ENCODE data around the gene STING1.
"Not testable (repeated sequence)": the region's sequence is repeated elsewhere in the genome, so short reads cannot be mapped to it uniquely, and the experiment has no call there.

GRCh38 chr5:139525586-139526308 is 43.2 kb upstream of the STING1 start:
- TF ChIP-seq, protein P1, sequence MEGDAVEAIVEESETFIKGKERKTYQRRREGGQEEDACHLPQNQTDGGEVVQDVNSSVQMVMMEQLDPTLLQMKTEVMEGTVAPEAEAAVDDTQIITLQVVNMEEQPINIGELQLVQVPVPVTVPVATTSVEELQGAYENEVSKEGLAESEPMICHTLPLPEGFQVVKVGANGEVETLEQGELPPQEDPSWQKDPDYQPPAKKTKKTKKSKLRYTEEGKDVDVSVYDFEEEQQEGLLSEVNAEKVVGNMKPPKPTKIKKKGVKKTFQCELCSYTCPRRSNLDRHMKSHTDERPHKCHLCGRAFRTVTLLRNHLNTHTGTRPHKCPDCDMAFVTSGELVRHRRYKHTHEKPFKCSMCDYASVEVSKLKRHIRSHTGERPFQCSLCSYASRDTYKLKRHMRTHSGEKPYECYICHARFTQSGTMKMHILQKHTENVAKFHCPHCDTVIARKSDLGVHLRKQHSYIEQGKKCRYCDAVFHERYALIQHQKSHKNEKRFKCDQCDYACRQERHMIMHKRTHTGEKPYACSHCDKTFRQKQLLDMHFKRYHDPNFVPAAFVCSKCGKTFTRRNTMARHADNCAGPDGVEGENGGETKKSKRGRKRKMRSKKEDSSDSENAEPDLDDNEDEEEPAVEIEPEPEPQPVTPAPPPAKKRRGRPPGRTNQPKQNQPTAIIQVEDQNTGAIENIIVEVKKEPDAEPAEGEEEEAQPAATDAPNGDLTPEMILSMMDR (IDR thresholded peaks at IDR 0.05; ENCODE audit: poor library complexity, severe bottlenecking), result not testable (repeated sequence)
- not testable (repeated sequence) for TF ChIP-seq POLR2AphosphoS5 (IDR thresholded peaks at IDR 0.05); EZH2 (IDR thresholded peaks at IDR 0.05; ENCODE audit: borderline replicate concordance, insufficient read depth, low read length, poor library complexity, severe bottlenecking); TAF1 (IDR thresholded peaks at IDR 0.05; ENCODE audit: low read depth)
- TF ChIP-seq, protein P2, sequence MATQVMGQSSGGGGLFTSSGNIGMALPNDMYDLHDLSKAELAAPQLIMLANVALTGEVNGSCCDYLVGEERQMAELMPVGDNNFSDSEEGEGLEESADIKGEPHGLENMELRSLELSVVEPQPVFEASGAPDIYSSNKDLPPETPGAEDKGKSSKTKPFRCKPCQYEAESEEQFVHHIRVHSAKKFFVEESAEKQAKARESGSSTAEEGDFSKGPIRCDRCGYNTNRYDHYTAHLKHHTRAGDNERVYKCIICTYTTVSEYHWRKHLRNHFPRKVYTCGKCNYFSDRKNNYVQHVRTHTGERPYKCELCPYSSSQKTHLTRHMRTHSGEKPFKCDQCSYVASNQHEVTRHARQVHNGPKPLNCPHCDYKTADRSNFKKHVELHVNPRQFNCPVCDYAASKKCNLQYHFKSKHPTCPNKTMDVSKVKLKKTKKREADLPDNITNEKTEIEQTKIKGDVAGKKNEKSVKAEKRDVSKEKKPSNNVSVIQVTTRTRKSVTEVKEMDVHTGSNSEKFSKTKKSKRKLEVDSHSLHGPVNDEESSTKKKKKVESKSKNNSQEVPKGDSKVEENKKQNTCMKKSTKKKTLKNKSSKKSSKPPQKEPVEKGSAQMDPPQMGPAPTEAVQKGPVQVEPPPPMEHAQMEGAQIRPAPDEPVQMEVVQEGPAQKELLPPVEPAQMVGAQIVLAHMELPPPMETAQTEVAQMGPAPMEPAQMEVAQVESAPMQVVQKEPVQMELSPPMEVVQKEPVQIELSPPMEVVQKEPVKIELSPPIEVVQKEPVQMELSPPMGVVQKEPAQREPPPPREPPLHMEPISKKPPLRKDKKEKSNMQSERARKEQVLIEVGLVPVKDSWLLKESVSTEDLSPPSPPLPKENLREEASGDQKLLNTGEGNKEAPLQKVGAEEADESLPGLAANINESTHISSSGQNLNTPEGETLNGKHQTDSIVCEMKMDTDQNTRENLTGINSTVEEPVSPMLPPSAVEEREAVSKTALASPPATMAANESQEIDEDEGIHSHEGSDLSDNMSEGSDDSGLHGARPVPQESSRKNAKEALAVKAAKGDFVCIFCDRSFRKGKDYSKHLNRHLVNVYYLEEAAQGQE (IDR thresholded peaks at IDR 0.05; ENCODE audit: borderline replicate concordance), result not testable (repeated sequence)
